HCT116 (cell line): Measurements from ENCODE around the gene SHROOM3. TPM values are rescaled to one million over a fixed set of nuclear protein-coding genes. Genes with fewer than 3 reads are reported as not detected.

Experiments used
- ATAC-seq: fragments of 200-7000 bp; cut with Tn5 transposase; 2 replicates; pipeline ENCODE4 v1.9.1; 2020; ENCODE audit warnings: mild to moderate bottlenecking, moderate library complexity
- BruUV-seq: library from RNA; stranded (reverse); fragments of 400-500 nt; replicated peaks from 2 replicates; lab custom pipeline; 2021; lab: Mats Ljungman, UMichigan
- CTCF ChIA-PET: fragments of 300-600 bp; sonication (Branson Sonifier 250); formaldehyde crosslinking; loops from one replicate; lab custom pipeline; 2021; ENCODE audit warnings: antibody characterized with exemption; lab: Charles Lee
- POLR2A ChIA-PET: fragments of 300-600, 350-600 bp; sonication (Branson Sonifier 250); formaldehyde crosslinking; loops from one replicate; lab custom pipeline; 2021; ENCODE audit warnings: antibody characterized with exemption; lab: Charles Lee
- RAD21 ChIA-PET, 2 experiments: fragments of 300-600 bp; sonication (Branson Sonifier 250); formaldehyde crosslinking; loops; one replicate each; lab custom pipeline; 2023; ENCODE audit warnings: low total read pairs in 2 of 2; ENCODE audit not compliant: uncharacterized antibody in 2 of 2, unreplicated experiment in 2 of 2, low non-redundant PET in 1 of 2; lab: Charles Lee
- DNase-seq: peaks from one replicate; pipeline ENCODE4 v3.0.0-alpha.2; 2010; ENCODE audit warnings: low read depth, low spot score
- H2AFZ ChIP-seq: fragments of 200-600 bp; shearing (Covaris generic), sonication (generic); 2 replicates; pipeline ENCODE4 v1.6.1; 2017; ENCODE audit warnings: low read depth, mixed run types, mixed read lengths, antibody characterized with exemption, low read length; ENCODE audit not compliant: poor library complexity, severe bottlenecking
- H3K27ac ChIP-seq: 2 replicates; pipeline ENCODE4 v1.5.1; 2012; ENCODE audit warnings: low read depth, low read length
- H3K27me3 ChIP-seq: fragments of 200-600 bp; sonication (generic); 2 replicates; pipeline ENCODE4 v1.6.1; 2016; ENCODE audit warnings: mixed run types, low read length, mixed read lengths; ENCODE audit not compliant: insufficient read depth
- H3K36me3 ChIP-seq, 2 experiments: fragments of 200-500 bp in 1 of 2; fragments of 200-600 bp in 1 of 2; sonication (Bioruptor generic) in 1 of 2; sonication (generic) in 1 of 2; 2 replicates each; pipeline versions ENCODE4 v1.5.1 to v1.6.1; 2014 to 2016; ENCODE audit warnings: low read length in 2 of 2, inconsistent platforms in 1 of 2, mixed read lengths in 1 of 2, mixed run types in 1 of 2; ENCODE audit not compliant: insufficient read depth in 2 of 2, control insufficient read depth in 1 of 2
- H3K4me1 ChIP-seq, 2 experiments: fragments of 200-600 bp in 1 of 2; sonication (generic) in 1 of 2; 2 replicates each; pipeline versions ENCODE4 v1.5.1 to v1.6.1; 2012 to 2017; ENCODE audit warnings: low read length in 2 of 2, inconsistent platforms in 1 of 2, mild to moderate bottlenecking in 1 of 2, mixed read lengths in 1 of 2, mixed run types in 1 of 2, moderate library complexity in 1 of 2; ENCODE audit not compliant: insufficient read depth in 2 of 2, control insufficient read depth in 1 of 2
- H3K4me2 ChIP-seq: fragments of 200-600 bp; sonication (generic); 2 replicates; pipeline ENCODE4 v1.6.1; 2017; ENCODE audit warnings: mixed run types, low read length, mixed read lengths
- H3K4me3 ChIP-seq, 2 experiments: fragments of 200-600 bp in 1 of 2; sonication (generic) in 1 of 2; replicated peaks in 1 of 2; 2 replicates each; pipeline ENCODE4 v1.5.1; 2011 to 2016; ENCODE audit warnings: low read length in 2 of 2, control low read depth in 1 of 2, low read depth in 1 of 2, mild to moderate bottlenecking in 1 of 2, mixed read lengths in 1 of 2, mixed run types in 1 of 2
- H3K79me2 ChIP-seq: fragments of 200-600 bp; sonication (generic); 2 replicates; pipeline ENCODE4 v1.6.1; 2017; ENCODE audit warnings: mild to moderate bottlenecking, mixed run types, low read length, moderate library complexity, mixed read lengths; ENCODE audit not compliant: insufficient read depth
- H3K9ac ChIP-seq: fragments of 200-600 bp; sonication (generic); 2 replicates; pipeline ENCODE4 v1.6.1; 2016; ENCODE audit warnings: low read length, mixed read lengths
- H3K9me2 ChIP-seq: fragments of 200-600 bp; sonication (generic), shearing (Covaris generic); 2 replicates; pipeline ENCODE4 v1.6.1; 2017; ENCODE audit warnings: mixed run types, mild to moderate bottlenecking, moderate library complexity; ENCODE audit not compliant: insufficient read depth
- H3K9me3 ChIP-seq, 2 experiments: fragments of 200-500 bp in 1 of 2; fragments of 200-600 bp in 1 of 2; sonication (Bioruptor generic) in 1 of 2; sonication (generic) in 1 of 2; 2 replicates each; pipeline ENCODE4 v1.6.1; 2014 to 2017; ENCODE audit warnings: low read length in 2 of 2, mixed read lengths in 2 of 2, inconsistent platforms in 1 of 2, low read depth in 1 of 2, mild to moderate bottlenecking in 1 of 2, mixed run types in 1 of 2, moderate library complexity in 1 of 2; ENCODE audit not compliant: control insufficient read depth in 1 of 2, insufficient read depth in 1 of 2
- H4K20me1 ChIP-seq: fragments of 200-600 bp; sonication (generic), shearing (Covaris generic); 2 replicates; pipeline ENCODE4 v1.6.1; 2017; ENCODE audit warnings: mixed run types, mild to moderate bottlenecking, moderate library complexity; ENCODE audit not compliant: insufficient read depth
- CBX3 ChIP-seq: IDR thresholded peaks from 2 replicates; pipeline ENCODE4 v1.6.1; 2012; ENCODE audit warnings: low read depth
- CEBPB ChIP-seq: IDR thresholded peaks from 2 replicates; pipeline ENCODE4 v1.6.1; 2012; ENCODE audit warnings: low read depth
- EGR1 ChIP-seq: IDR thresholded peaks from 2 replicates; pipeline ENCODE4 v1.6.1; 2012; ENCODE audit warnings: low read depth
- ELF1 ChIP-seq: IDR thresholded peaks from 2 replicates; pipeline ENCODE4 v1.6.1; 2012; ENCODE audit warnings: low read depth, borderline replicate concordance
- EZH2 ChIP-seq: fragments of 200-600 bp; sonication (generic); IDR thresholded peaks from 2 replicates; pipeline ENCODE4 v1.6.1; 2017; ENCODE audit warnings: antibody characterized with exemption, mixed run types
- EZH2phosphoT487 ChIP-seq: fragments of 200-600 bp; IDR thresholded peaks from 2 replicates; pipeline ENCODE4 v1.6.1; 2018; ENCODE audit warnings: antibody characterized with exemption, borderline replicate concordance
- FOSL1 ChIP-seq: IDR thresholded peaks from 2 replicates; pipeline ENCODE4 v1.6.1; 2012; ENCODE audit warnings: low read depth
- JUND ChIP-seq: IDR thresholded peaks from 2 replicates; pipeline ENCODE4 v1.6.1; 2012
- MAX ChIP-seq: IDR thresholded peaks from 2 replicates; pipeline ENCODE4 v1.6.1; 2012
- POLR2A ChIP-seq: IDR thresholded peaks from 2 replicates; pipeline ENCODE4 v1.7.0; 2011; ENCODE audit warnings: borderline replicate concordance; ENCODE audit not compliant: insufficient read depth, insufficient read length; ENCODE audit errors: extremely low read depth
- RAD21 ChIP-seq: IDR thresholded peaks from 2 replicates; pipeline ENCODE4 v1.6.1; 2012; ENCODE audit warnings: low read depth, mild to moderate bottlenecking
- REST ChIP-seq: IDR thresholded peaks from 2 replicates; pipeline ENCODE4 v1.6.1; 2012; ENCODE audit warnings: low read depth
- SIN3A ChIP-seq: IDR thresholded peaks from 2 replicates; pipeline ENCODE4 v1.6.1; 2012; ENCODE audit warnings: low read depth
- SP1 ChIP-seq: IDR thresholded peaks from 2 replicates; pipeline ENCODE4 v1.6.1; 2012; ENCODE audit warnings: low read depth
- TCF7L2 ChIP-seq: IDR thresholded peaks from 2 replicates; pipeline ENCODE4 v1.7.0; 2011; ENCODE audit warnings: borderline replicate concordance, inconsistent platforms; ENCODE audit not compliant: insufficient read depth, insufficient read length; ENCODE audit errors: extremely low read depth
- YY1 ChIP-seq: IDR thresholded peaks from 2 replicates; pipeline ENCODE4 v1.6.1; 2011; ENCODE audit warnings: low read length, low read depth, moderate library complexity, mild to moderate bottlenecking; ENCODE audit not compliant: insufficient replicate concordance; ENCODE audit errors: extremely low read depth
- ZBTB33 ChIP-seq: IDR thresholded peaks from 2 replicates; pipeline ENCODE4 v1.6.1; 2011; ENCODE audit warnings: mild to moderate bottlenecking, low read length, moderate library complexity; ENCODE audit not compliant: insufficient replicate concordance; ENCODE audit errors: extremely low read depth
- ZNF274 ChIP-seq: fragments of 200-500 bp; sonication (Bioruptor generic); IDR thresholded peaks from 2 replicates; pipeline ENCODE4 v1.6.1; 2014; ENCODE audit warnings: mild to moderate bottlenecking, low read depth, low read length, inconsistent platforms
- intact Hi-C: fragments of 100-400 bp; cut with micrococcal nuclease; formaldehyde crosslinking; loops from 2 replicates; pipeline ENCODE4 v1.10.0; 2022
- total RNA-seq: library from RNA; stranded (reverse); gene quantifications from one replicate; pipeline ENCODE4 v1.2.1, GENCODE V29; 2021; ENCODE audit not compliant: unreplicated experiment

Gene SHROOM3
- total RNA-seq, 1 experiment from 2014 or later: 22.5 TPM

- TF ChIP-seq REST (no peak), ZBTB33 (no peak), SIN3A (no peak), YY1 (no peak), EZH2 (no peak), POLR2A (no peak), CEBPB (no peak), FOSL1 (no peak)
Measured at GRCh38 chr4:76494871-76495590, 60.0 kb downstream of the SHROOM3 start (continued).

- Histone ChIP-seq H4K20me1 (no peaks in the 10 kb centered on the region), H3K9ac (no peak overlapping the region), H3K4me2 (no peak overlapping the region), H2AFZ (no peak overlapping the region), H3K36me3 (no peaks in the 10 kb centered on the region), H3K4me3 (no peak overlapping the region), H3K79me2 (no peaks in the 10 kb centered on the region), H3K9me2 (no peaks in the 10 kb centered on the region), H3K27me3 (no peaks in the 10 kb centered on the region), H3K27ac (no peak overlapping the region), H3K4me1 (no peaks in the 10 kb centered on the region), H3K9me3 (no peaks in the 10 kb centered on the region)
- ChIA-PET CTCF (interaction anchor here (1.2 to 1.4 kb wide), 2 partner anchors 67 to 77 kb away, joined by 3 to 6 read pairs; partner anchors contain the start of gene CCDC158), POLR2A (no interaction called here), RAD21 (no interaction called here)
- BruUV-seq: no TSS peak
- no peak for ATAC-seq
- no peak for DNase-seq
- intact Hi-C loops: no loop called here
- TF ChIP-seq TCF7L2: no peak
- no peak for TF ChIP-seq JUND
- TF ChIP-seq MAX: no peak
- TF ChIP-seq FOSL1: no peak
- TF ChIP-seq SP1: no peak
- no peak for TF ChIP-seq RAD21
- TF ChIP-seq CEBPB: no peak
- no peak for TF ChIP-seq ELF1
- no peak for TF ChIP-seq POLR2A
- no peak for TF ChIP-seq EZH2phosphoT487
- TF ChIP-seq ZNF274: no peak
- no peak for TF ChIP-seq CBX3
- no peak for TF ChIP-seq EGR1
Measured at GRCh38 chr4:76498550-76498949, 63.5 kb downstream of the SHROOM3 start.
